Stimulated activated CD4-positive, alpha-beta T cell treated with anti-CD3 and anti-CD28 coated beads, Interleukin-4, amount 100 ng/mL, for 4 hours (primary cell): ENCODE results near the gene R3HDM1.
"Not testable (repeated sequence)": the region's sequence is repeated elsewhere in the genome, so short reads cannot be mapped to it uniquely, and the experiment has no call there.

ENCODE experiments used
- DNase-seq, 2 experiments: peaks; one replicate each; pipeline ENCODE4 v3.0.0-alpha.2; 2020

Gene R3HDM1

DNA sequence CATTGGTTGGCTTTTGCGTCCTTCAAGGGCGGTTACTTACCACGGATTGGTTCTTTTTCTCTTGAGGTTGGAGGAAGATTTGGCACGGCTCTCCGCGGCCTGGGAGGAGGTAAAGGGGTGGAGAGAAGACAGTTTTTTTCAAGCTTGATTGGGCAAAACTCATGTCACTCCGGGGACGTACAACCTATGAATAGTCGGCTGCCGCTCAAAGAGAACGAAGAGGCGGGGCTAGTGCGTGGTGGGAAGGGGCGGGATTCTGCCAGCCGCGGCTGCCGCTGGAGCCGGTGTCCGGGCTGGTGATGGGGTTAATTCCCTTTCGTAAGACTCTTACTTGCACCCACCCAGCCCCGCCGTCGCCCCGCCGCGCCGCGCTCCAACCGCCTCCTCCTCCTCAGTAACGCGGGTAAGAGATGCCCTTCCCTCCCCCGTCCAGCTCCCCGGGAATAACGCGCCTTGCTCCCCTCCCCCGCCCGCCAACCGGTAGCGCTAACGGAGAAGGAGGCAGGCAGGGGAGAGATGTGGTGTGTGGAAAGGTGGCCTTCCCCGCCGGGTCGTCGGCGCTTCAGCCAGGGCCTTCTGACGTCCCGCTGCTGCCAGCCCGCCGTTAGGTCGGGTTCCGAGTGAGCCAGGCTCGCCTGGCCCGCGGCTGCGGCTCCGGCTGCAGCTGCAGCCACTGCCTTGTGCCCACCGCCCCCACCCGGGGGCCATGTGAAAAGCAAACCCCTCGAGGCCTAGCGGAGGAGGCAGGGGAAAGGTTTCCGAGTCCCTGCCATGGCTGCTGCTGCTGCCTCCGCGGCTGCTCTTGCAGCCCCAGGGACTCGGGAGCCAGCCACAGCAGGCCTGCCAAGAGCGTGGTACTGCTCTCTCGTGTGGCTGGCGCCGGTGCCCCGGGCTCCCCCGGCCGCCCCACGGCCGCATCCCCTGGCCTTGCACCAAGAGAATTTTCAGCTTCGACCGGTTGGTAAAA lies at the start of gene R3HDM1:
TSS of gene R3HDM1 (plus strand) at position 254 of the 967 bp plus-strand sequence. CDS start 73,362 bp downstream, outside the sequence.
- peak; percentile 86 to 95 for DNase-seq

- DNase-seq = no peak
Observed at GRCh38 chr2:135485441-135485840, 45.8 kb upstream of the R3HDM1 start.

DNA sequence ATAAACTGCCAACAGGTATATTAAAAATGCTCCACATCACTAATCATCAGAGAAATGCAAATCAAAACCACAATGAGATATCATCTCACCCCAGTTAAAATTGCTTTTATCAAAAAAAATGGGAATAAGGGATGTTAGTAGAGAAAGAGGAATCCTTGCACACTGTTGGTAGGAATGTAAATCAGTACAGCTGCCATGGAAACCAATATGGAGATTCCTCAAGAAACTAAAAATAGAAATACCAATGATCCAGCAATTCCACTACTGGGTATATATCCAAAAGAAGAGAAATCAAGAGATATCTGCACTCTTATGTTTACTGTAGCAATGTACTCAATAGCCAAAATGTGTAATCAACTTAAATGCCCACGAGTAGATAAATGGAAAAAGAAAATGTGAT lies 40.9 kb upstream of the R3HDM1 start:
- DNase-seq = no peak

DNA sequence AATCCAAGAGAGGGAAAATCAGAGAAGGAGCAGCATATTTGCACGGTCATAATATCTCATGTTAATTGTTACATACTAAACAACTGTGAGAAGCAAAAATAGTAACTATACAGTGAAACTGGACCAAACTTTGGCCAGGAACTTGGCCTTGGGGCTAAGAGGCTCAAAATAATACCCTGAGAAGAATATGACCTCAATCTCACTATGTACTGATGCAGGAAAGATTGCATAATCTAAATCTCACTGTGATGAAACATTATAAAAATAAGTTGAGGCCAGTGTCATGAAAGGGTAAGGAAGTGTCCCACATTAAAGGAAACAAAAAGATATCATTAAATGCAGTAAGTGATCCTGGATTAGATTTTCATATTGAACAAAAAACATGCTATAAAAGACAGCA lies 36.8 kb upstream of the R3HDM1 start:
- no peak for DNase-seq

DNA sequence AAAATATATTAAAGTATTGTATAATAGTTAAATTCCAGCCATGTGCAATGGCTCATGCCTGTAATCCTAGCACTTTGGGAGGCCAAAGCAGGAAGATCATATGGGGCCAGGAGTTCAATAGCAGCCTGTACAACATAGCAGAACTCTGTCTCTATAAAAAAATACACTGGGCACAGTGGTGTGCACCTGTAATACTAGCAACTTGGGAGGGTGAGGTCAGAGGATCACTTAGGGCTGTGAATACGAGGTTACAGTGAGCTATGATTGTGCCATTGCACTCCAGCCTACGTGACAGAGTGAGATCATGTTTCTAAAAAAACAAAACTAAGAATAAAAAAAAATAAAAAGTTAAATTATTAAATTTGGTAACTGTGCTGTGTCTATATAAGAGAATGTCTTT lies 36.4 kb upstream of the R3HDM1 start:
- DNase-seq = no peak

- not testable (repeated sequence) for DNase-seq
Observed at GRCh38 chr2:135498588-135498987, 32.7 kb upstream of the R3HDM1 start.

GRCh38 chr2:135504811-135505210 lies 26.5 kb upstream of the R3HDM1 start:
- no peak for DNase-seq

GRCh38 chr2:135510577-135510976 lies 20.7 kb upstream of the R3HDM1 start:
- DNase-seq = no peak

DNA sequence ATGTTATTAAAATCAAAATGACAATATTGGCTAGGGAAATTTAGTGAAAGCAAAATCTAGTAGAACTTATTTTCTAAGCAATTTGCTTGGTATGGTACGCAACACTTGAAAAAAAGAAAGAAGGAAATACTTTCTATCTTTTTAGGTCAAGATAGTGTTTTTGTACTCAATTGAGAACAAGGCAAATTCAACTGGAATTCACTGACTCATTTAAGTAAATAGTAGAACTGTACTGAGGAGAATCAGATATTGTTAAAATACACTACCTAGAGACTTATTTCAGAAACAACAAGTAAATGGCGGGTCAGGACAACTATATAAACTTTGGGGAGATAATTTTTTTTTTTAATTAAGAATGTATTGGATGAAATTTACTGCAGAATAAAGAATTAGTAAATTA lies 19.2 kb upstream of the R3HDM1 start:
- no peak for DNase-seq

DNA sequence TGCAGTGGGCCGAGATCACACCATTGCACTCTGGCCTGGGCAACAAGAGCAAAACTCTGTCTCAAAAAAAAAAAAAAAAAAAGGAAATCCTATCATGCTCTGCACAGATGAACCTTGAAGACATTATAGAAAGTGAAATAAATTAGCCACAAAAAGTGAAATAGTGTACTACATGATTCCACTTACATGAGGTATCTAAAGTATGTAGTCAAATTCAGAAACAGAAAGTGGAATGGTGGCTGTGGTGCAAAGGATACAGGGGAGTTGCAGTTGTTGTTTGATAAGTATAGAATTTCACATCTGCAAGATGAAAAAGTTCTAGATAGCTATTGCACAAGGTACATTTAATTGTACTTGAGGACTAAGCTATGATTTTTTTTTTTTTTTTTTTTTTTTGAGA lies 5.5 kb upstream of the R3HDM1 start:
- DNase-seq = no peak

DNA sequence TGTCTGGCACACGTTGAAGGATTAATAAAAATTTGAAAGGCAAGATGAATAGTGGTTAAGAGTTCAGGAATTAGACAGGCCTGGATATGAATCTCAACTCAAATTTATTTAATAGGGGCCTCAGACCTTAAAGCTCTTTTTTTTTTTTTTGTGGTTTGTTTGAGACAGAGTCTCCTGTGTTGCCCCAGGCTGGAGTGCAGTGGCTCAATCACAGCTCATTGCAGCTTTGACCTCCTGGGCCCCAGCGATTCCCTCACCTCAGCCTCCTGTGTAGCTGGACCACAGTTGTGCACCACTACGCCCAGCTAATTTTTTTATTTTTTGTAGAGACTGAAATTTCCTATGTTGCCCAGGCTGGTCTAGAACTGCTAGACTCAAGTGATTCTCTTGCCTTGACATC lies 3.3 kb upstream of the R3HDM1 start:
- DNase-seq = no peak

GRCh38 chr2:135530313-135531230 lies 712 bp upstream of the R3HDM1 start, which contains the start of gene ZRANB3:
Gene ZRANB3, minus strand, starts transcription at chr2:135531218.
- DNase-seq = peak; percentile 85 to 96

GRCh38 chr2:135532581-135532980 lies 1.3 kb downstream of the R3HDM1 start:
- no peak for DNase-seq

DNA sequence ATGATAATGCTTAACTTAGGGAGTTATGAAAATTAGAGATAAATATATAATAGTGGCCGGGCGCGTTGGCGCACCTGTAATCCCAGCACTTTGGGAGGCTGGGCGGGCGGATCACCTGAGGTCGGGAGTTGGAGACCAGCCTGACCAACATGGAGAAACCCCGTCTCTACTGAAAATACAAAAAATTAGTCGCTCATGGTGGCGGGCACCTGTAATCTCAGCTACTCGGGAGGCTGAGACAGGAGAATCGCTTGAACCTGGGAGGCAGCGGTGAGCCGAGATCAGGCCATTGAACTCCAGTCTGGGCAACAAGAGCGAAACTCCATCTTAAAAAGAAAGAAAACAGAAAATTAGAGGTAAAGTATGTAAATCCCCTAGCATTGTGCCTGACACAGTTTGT lies 2.3 kb downstream of the R3HDM1 start:
- not testable (repeated sequence) for DNase-seq

DNA sequence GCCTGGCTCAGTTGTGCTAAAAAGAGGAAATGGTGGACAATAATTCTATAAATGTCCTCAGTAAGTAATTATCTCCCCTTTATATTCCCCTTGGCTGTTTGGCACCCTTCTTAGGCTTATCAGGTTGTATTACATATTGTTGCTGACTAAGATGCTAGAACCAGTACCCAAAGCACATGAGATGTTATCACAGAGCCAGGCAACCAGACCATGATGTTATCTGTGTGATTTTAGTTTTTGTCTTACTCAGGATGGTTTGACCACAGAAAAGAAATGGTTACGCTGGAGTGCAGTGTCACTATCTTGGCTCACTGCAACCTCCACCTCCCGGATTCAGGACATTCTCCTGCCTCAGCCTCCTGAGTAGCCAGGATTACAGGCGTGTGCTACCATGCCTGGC lies 15.2 kb downstream of the R3HDM1 start:
- DNase-seq = no peak

GRCh38 chr2:135547311-135547710 lies 16.0 kb downstream of the R3HDM1 start:
- no peak for DNase-seq

DNA sequence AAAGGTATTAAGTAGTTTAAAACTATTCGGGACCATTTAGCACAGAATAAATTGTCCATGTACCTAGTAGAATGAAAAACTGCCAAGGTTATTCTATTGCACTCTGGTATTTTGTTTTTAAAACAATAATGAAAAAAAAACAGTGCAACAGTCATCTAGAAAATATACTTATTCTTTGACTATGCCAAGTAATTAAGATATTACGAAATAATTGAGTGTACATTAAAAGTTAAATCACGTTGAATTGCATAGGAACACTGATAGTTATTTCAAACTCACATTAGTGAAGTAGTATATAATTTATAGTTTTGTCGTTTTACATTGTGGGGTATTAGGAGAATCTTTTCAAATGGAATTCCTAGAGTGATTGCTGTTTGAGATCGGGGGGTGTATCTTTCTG lies 20.1 kb downstream of the R3HDM1 start:
- DNase-seq = no peak

- DNase-seq = no peak
Observed at GRCh38 chr2:135552887-135553286, 21.6 kb downstream of the R3HDM1 start.

- DNase-seq = no peak
Observed at GRCh38 chr2:135555311-135555710, 24.0 kb downstream of the R3HDM1 start.

GRCh38 chr2:135557530-135557929 lies 26.2 kb downstream of the R3HDM1 start:
- DNase-seq = no peak

GRCh38 chr2:135561925-135562324 lies 30.6 kb downstream of the R3HDM1 start:
- no peak for DNase-seq

DNA sequence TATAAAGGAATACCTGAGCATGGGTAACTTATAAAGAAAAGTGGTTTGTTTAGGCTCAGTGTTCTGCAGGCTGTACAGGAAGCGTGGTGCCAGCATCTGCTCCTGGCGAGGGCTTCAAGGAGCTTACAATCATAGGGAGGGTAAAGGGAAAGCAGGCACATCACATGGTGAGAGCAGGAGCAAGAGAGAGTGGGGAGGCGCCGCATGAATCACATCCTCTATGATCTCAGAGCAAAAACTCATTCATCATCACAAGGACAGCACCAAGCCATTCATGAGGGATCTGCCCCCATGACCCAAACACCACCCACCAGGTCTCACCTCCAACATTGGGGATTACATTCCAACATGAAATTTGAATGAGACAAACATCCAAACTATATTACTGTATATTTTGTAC lies 32.5 kb downstream of the R3HDM1 start:
- DNase-seq = peak in 1 of 2 experiments; percentile 2

GRCh38 chr2:135570884-135571283 lies 39.6 kb downstream of the R3HDM1 start:
- no peak for DNase-seq
